HL-60 (cell line): ENCODE results near the gene TMPRSS13.

Source experiments
- DNase-seq, 2 experiments: peaks; one replicate each; pipeline ENCODE4 v3.0.0-alpha.2; 2010 to 2020; ENCODE audit warnings: low read depth in 1 of 2, low spot score in 1 of 2
- H3K27ac ChIP-seq: fragments of 250-450 bp; sonication (Bioruptor Pico); replicated peaks from 2 replicates; pipeline ENCODE4 v1.5.1; 2020; ENCODE audit warnings: mild to moderate bottlenecking, moderate library complexity
- H3K27me3 ChIP-seq: fragments of 250-450 bp; sonication (Bioruptor Pico); 2 replicates; pipeline ENCODE4 v1.5.1; 2021; ENCODE audit warnings: mild to moderate bottlenecking, moderate library complexity; ENCODE audit not compliant: insufficient read depth, poor library complexity, severe bottlenecking
- H3K4me3 ChIP-seq: replicated peaks from 2 replicates; pipeline ENCODE4 v1.5.1; 2011; ENCODE audit warnings: mild to moderate bottlenecking, control low read depth, low read length; ENCODE audit not compliant: insufficient read depth
- GABPA ChIP-seq: IDR thresholded peaks from 2 replicates; pipeline ENCODE4 v1.6.1; 2012; ENCODE audit warnings: low read depth
- POLR2AphosphoS5 ChIP-seq: IDR thresholded peaks from 2 replicates; pipeline ENCODE4 v1.6.1; 2012; ENCODE audit warnings: low read depth
- SPI1 ChIP-seq: IDR thresholded peaks from 2 replicates; pipeline ENCODE4 v1.6.1; 2012; ENCODE audit warnings: low read depth, mild to moderate bottlenecking, borderline replicate concordance
- TF ChIP-seq, protein P1 (sequence below): IDR thresholded peaks from 2 replicates; pipeline ENCODE4 v1.6.1; 2012; ENCODE audit warnings: low read depth; ENCODE audit not compliant: insufficient replicate concordance
- TF ChIP-seq, protein P2 (sequence below): IDR thresholded peaks from one replicate; pipeline ENCODE4 v1.5.1; 2011; ENCODE audit warnings: low read length, control low read depth, inconsistent platforms; ENCODE audit not compliant: insufficient read depth

TMPRSS13 gene

DNA sequence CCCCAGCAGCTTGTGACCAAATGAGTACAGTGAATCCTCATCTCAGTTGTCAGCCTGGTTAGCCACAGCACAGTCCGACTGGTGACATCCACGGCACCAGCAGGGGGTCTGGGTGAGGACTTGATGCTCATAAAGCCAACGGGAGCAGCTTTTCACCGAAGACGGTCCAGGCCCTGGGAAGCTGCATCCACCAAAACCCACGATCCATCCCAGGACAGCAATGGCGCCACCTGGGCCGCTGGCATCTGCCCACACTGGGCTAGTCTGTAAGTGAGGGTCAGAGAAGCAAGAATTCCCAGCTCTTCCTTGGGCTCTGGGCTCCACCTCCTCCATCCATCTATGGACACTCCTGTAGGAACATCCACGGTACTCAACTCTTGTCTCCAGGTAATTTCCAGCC is 27.6 kb downstream of the TMPRSS13 start:
- Histone ChIP-seq H3K27ac (no peak overlapping the region), H3K27me3 (no peaks in the 10 kb centered on the region), H3K4me3 (no peak overlapping the region)
- no peak for DNase-seq
- TF ChIP-seq, protein P1, sequence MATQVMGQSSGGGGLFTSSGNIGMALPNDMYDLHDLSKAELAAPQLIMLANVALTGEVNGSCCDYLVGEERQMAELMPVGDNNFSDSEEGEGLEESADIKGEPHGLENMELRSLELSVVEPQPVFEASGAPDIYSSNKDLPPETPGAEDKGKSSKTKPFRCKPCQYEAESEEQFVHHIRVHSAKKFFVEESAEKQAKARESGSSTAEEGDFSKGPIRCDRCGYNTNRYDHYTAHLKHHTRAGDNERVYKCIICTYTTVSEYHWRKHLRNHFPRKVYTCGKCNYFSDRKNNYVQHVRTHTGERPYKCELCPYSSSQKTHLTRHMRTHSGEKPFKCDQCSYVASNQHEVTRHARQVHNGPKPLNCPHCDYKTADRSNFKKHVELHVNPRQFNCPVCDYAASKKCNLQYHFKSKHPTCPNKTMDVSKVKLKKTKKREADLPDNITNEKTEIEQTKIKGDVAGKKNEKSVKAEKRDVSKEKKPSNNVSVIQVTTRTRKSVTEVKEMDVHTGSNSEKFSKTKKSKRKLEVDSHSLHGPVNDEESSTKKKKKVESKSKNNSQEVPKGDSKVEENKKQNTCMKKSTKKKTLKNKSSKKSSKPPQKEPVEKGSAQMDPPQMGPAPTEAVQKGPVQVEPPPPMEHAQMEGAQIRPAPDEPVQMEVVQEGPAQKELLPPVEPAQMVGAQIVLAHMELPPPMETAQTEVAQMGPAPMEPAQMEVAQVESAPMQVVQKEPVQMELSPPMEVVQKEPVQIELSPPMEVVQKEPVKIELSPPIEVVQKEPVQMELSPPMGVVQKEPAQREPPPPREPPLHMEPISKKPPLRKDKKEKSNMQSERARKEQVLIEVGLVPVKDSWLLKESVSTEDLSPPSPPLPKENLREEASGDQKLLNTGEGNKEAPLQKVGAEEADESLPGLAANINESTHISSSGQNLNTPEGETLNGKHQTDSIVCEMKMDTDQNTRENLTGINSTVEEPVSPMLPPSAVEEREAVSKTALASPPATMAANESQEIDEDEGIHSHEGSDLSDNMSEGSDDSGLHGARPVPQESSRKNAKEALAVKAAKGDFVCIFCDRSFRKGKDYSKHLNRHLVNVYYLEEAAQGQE, result no peak
- TF ChIP-seq POLR2AphosphoS5 (no peak), SPI1 (no peak), GABPA (no peak)
- TF ChIP-seq, protein P2, sequence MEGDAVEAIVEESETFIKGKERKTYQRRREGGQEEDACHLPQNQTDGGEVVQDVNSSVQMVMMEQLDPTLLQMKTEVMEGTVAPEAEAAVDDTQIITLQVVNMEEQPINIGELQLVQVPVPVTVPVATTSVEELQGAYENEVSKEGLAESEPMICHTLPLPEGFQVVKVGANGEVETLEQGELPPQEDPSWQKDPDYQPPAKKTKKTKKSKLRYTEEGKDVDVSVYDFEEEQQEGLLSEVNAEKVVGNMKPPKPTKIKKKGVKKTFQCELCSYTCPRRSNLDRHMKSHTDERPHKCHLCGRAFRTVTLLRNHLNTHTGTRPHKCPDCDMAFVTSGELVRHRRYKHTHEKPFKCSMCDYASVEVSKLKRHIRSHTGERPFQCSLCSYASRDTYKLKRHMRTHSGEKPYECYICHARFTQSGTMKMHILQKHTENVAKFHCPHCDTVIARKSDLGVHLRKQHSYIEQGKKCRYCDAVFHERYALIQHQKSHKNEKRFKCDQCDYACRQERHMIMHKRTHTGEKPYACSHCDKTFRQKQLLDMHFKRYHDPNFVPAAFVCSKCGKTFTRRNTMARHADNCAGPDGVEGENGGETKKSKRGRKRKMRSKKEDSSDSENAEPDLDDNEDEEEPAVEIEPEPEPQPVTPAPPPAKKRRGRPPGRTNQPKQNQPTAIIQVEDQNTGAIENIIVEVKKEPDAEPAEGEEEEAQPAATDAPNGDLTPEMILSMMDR, result no peak

DNA sequence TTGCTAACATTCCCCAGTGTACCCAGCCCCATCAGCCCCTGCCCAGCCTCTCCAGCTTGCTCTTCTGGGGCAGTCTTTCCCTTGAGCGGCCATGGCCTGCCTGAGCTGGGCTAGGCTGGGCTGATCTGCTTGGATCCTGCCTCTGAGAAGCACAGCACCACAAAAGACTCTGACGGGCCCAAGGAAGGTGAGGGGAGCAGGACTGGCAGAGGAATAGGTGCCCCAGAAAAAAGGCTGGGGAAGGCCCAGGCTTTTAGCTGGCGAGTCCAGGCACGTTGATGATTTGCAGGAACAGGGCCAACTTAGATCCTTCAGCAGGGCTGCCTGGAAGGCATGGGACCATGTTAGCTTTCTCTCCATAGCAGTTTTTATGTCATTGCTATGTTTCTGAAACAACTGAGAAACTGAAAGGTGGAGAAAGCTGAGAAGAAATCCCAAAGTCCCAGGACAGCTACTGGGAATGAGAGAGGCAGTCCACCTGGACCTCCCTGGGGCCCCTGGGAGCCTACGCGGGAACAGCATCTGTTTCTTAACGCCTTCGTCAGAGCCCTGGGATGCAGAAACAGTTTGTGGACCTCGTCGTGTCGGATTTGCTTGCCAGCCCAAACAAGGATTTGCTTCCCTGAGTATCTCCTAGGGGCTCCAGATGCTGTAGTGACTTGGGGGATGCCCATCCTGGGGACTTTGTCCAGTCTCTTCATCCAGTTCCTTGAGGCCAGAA is 28.3 kb downstream of the TMPRSS13 start:
- Histone ChIP-seq H3K27ac (no peak overlapping the region), H3K4me3 (no peak overlapping the region), H3K27me3 (no peaks in the 10 kb centered on the region)
- no peak for TF ChIP-seq SPI1
- TF ChIP-seq, protein P1, result no peak
- TF ChIP-seq, protein P2, result no peak
- TF ChIP-seq POLR2AphosphoS5, result no peak
- TF ChIP-seq GABPA, result no peak
- no peak for DNase-seq

DNA sequence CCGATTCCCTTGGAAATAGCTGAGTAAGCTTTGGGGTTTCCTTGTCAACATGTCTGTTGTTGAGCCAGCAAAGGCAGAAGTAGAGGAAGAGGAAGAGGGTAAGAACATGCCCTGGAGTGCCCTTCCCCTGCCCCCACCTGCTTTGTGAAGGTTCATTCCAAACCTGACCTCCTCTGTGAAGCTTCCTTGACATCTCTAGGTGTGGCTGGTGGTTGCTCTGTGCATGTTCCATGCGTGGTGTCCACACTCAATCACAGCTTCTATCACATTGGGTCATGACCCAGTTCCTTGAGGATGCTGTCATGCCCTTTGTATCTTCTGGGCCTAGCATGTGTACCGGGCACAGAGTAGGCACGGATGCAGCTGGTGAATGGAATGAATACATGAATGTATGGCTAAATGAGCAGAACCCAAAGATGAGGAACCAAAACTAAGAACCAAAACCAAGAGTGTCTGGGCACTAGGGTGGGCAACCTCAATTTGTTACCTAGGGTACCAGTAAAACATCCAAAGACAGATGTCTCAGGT is 29.0 kb downstream of the TMPRSS13 start:
- TF ChIP-seq, protein P2, result no peak
- TF ChIP-seq SPI1, result peak; percentile 27; the same call in 1 of the 2 replicates
- DNase-seq, result peak in 1 of 2 experiments; percentile 17
- Histone ChIP-seq H3K27ac (no peak overlapping the region), H3K4me3 (no peak overlapping the region), H3K27me3 (no peaks in the 10 kb centered on the region)
